CD4-positive, alpha-beta T cell treated with Interleukin-4 for 4 hours (primary cell): ENCODE measurements around the gene NUP214.
A peak's percentile ranks its signal among the peaks of the same experiment; 100 is the strongest.

Experiments
- DNase-seq: peaks from one replicate; pipeline ENCODE4 v3.0.0-alpha.2; 2020

Gene NUP214

GRCh38 chr9:131125288-131126058 is at the start of gene NUP214:
Gene NUP214, plus strand, starts transcription at chr9:131125586. Its CDS starts 119 bp downstream, at chr9:131125705.
- peak; percentile 98 for DNase-seq

GRCh38 chr9:131076347-131077195 is 48.8 kb upstream of the NUP214 start:
- no peak for DNase-seq

GRCh38 chr9:131078427-131079366 is 46.7 kb upstream of the NUP214 start:
- DNase-seq = no peak

- no peak for DNase-seq
These were observed 44.8 kb upstream of the NUP214 start for GRCh38 chr9:131080589-131080988.

GRCh38 chr9:131081868-131082267 is 43.5 kb upstream of the NUP214 start:
- DNase-seq = no peak

GRCh38 chr9:131082774-131083512 is 42.4 kb upstream of the NUP214 start:
- DNase-seq = no peak

- DNase-seq = no peak
These were observed 40.6 kb upstream of the NUP214 start for GRCh38 chr9:131084661-131085369.

GRCh38 chr9:131085370-131086122 is 39.8 kb upstream of the NUP214 start:
- no peak for DNase-seq

- DNase-seq = no peak
These were observed 38.0 kb upstream of the NUP214 start for GRCh38 chr9:131087354-131087893.

GRCh38 chr9:131090025-131090787 is 35.2 kb upstream of the NUP214 start:
- no peak for DNase-seq

- no peak for DNase-seq
These were observed 33.9 kb upstream of the NUP214 start for GRCh38 chr9:131091352-131091992.

- no peak for DNase-seq
These were observed 33.4 kb upstream of the NUP214 start for GRCh38 chr9:131092030-131092429.

- DNase-seq = no peak
These were observed 32.6 kb upstream of the NUP214 start for GRCh38 chr9:131092548-131093440.

- DNase-seq = no peak
These were observed 31.4 kb upstream of the NUP214 start for GRCh38 chr9:131094015-131094414.

GRCh38 chr9:131094622-131095021 is 30.8 kb upstream of the NUP214 start:
- no peak for DNase-seq

- no peak for DNase-seq
These were observed 29.6 kb upstream of the NUP214 start for GRCh38 chr9:131095666-131096268.
